HG03045 (cell line): ENCODE results near the gene ZFR2.
"Not testable (repeated sequence)": the region's sequence is repeated elsewhere in the genome, so short reads cannot be mapped to it uniquely, and the experiment has no call there.

Experiments used
- ATAC-seq: cut with Tn5 transposase; IDR thresholded peaks from one replicate; pipeline ENCODE4 v1.9.1; 2021; ENCODE audit warnings: mild to moderate bottlenecking, moderate library complexity; ENCODE audit not compliant: unreplicated experiment

The ZFR2 gene

GRCh38 chr19:3868770-3869456, at the start of gene ZFR2:
Gene ZFR2, minus strand, starts transcription at chr19:3869038. Its CDS starts 21 bp downstream, at chr19:3869017.
- ATAC-seq: no peak

- no peak for ATAC-seq
Observed at GRCh38 chr19:3916033-3916432, 47.2 kb upstream of the ZFR2 start.

- no peak for ATAC-seq
Observed at GRCh38 chr19:3914199-3914598, 45.4 kb upstream of the ZFR2 start.

GRCh38 chr19:3910105-3910504, 41.3 kb upstream of the ZFR2 start:
- no peak for ATAC-seq

- ATAC-seq: no peak
Observed at GRCh38 chr19:3908266-3909054, 39.6 kb upstream of the ZFR2 start.

- ATAC-seq: no peak
Observed at GRCh38 chr19:3907626-3908265, 38.9 kb upstream of the ZFR2 start.

- no peak for ATAC-seq
Observed at GRCh38 chr19:3904233-3904632, 35.4 kb upstream of the ZFR2 start.

GRCh38 chr19:3902317-3902973, 33.6 kb upstream of the ZFR2 start:
- ATAC-seq: no peak

GRCh38 chr19:3899531-3900294, 30.9 kb upstream of the ZFR2 start:
- no peak for ATAC-seq

GRCh38 chr19:3898426-3898825, 29.6 kb upstream of the ZFR2 start:
- no peak for ATAC-seq

- ATAC-seq: no peak
Observed at GRCh38 chr19:3897936-3898335, 29.1 kb upstream of the ZFR2 start.

GRCh38 chr19:3895788-3896187, 26.9 kb upstream of the ZFR2 start:
- ATAC-seq: no peak

GRCh38 chr19:3894959-3895358, 26.1 kb upstream of the ZFR2 start:
- not testable (repeated sequence) for ATAC-seq

GRCh38 chr19:3893509-3894179, 24.8 kb upstream of the ZFR2 start:
- ATAC-seq: no peak

GRCh38 chr19:3890591-3890990, 21.8 kb upstream of the ZFR2 start:
- ATAC-seq: no peak

- ATAC-seq: no peak
Observed at GRCh38 chr19:3882041-3882384, 13.2 kb upstream of the ZFR2 start.

- ATAC-seq: no peak
Observed at GRCh38 chr19:3881272-3882040, 12.6 kb upstream of the ZFR2 start.

- ATAC-seq: no peak
Observed at GRCh38 chr19:3880471-3881271, 11.8 kb upstream of the ZFR2 start, which contains the start of gene ATCAY. Gene ATCAY, plus strand, starts transcription at chr19:3880685. Its CDS starts 5,083 bp downstream, at chr19:3885768.
